ENCODE results near the gene UCK1. TPM values are rescaled to one million over a fixed set of nuclear protein-coding genes. Genes with fewer than 3 reads are reported as not detected.
"Not testable (repeated sequence)": the region's sequence is repeated elsewhere in the genome, so short reads cannot be mapped to it uniquely, and the experiment has no call there.

UCK1 gene
- total RNA-seq, 1 donor from 2014 or later = 32.4 TPM

DNA sequence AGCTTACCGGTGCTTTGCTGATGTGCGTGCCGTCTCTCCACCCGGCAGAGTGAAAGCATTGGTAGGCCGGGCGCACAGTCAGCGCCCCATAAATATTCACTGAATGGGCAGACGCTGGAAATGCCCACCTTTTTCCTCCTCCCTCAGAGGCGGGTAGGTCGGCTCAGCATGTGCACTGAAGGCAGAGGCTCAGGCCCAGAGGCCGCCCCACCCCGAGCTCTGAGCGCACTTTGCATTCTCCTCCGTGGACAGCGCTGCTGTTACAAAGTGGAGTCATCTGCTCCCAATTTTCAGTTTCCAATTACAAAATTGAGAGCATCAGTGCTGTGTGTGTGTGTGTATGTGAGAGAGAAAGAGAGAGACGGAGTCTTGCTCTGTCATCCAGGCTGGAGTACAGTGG, 10.6 kb downstream of the UCK1 start:
- H3K4me3 Mint-ChIP-seq (ENCODE audit: low read depth) = no peak overlapping the region
- no peak for DNase-seq (ENCODE audit: low spot score, unreplicated experiment)
- H3K9me3 Mint-ChIP-seq (ENCODE audit: low read depth) = no peaks in the 10 kb centered on the region
- peaks cover 14% of the 10 kb centered on the region for H3K36me3 Mint-ChIP-seq (ENCODE audit: insufficient read depth)
- H3K27ac Mint-ChIP-seq = no peak overlapping the region
- TF ChIP-seq, protein P1, sequence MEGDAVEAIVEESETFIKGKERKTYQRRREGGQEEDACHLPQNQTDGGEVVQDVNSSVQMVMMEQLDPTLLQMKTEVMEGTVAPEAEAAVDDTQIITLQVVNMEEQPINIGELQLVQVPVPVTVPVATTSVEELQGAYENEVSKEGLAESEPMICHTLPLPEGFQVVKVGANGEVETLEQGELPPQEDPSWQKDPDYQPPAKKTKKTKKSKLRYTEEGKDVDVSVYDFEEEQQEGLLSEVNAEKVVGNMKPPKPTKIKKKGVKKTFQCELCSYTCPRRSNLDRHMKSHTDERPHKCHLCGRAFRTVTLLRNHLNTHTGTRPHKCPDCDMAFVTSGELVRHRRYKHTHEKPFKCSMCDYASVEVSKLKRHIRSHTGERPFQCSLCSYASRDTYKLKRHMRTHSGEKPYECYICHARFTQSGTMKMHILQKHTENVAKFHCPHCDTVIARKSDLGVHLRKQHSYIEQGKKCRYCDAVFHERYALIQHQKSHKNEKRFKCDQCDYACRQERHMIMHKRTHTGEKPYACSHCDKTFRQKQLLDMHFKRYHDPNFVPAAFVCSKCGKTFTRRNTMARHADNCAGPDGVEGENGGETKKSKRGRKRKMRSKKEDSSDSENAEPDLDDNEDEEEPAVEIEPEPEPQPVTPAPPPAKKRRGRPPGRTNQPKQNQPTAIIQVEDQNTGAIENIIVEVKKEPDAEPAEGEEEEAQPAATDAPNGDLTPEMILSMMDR (IDR thresholded peaks at IDR 0.05; ENCODE audit: unreplicated experiment) = no peak
- no peaks in the 10 kb centered on the region for H3K4me1 Mint-ChIP-seq (ENCODE audit: low read depth)
- H3K27me3 Mint-ChIP-seq = no peaks in the 10 kb centered on the region

DNA sequence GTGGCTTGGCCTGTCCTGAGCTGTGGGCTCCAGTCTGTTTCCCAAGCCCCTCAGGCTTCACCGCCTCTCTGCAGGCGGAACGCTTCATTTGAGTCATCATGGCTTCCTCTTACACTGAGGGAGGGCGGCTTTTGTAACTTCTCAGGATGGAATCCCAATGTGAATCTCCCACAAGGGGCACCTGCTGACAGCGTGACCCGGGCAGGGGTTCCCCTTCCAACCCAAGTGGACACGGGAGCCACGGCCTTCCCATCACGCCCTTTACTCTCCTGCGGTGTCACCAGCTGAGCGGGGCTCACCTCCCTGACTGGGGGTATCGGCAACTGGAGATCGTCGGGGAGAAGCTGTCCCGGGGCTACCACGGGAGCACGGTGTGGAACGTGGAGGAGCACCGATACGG, 12.5 kb downstream of the UCK1 start:
- Mint-ChIP-seq H3K4me3 (ENCODE audit: low read depth) (no peak overlapping the region), H3K36me3 (ENCODE audit: insufficient read depth) (peaks cover 13% of the 10 kb centered on the region), H3K4me1 (ENCODE audit: low read depth) (no peaks in the 10 kb centered on the region), H3K9me3 (ENCODE audit: low read depth) (no peaks in the 10 kb centered on the region), H3K27ac (no peak overlapping the region), H3K27me3 (no peaks in the 10 kb centered on the region)
- no peak for DNase-seq (ENCODE audit: low spot score, unreplicated experiment)
- TF ChIP-seq, protein P1 (IDR thresholded peaks at IDR 0.05; ENCODE audit: unreplicated experiment) = no peak

DNA sequence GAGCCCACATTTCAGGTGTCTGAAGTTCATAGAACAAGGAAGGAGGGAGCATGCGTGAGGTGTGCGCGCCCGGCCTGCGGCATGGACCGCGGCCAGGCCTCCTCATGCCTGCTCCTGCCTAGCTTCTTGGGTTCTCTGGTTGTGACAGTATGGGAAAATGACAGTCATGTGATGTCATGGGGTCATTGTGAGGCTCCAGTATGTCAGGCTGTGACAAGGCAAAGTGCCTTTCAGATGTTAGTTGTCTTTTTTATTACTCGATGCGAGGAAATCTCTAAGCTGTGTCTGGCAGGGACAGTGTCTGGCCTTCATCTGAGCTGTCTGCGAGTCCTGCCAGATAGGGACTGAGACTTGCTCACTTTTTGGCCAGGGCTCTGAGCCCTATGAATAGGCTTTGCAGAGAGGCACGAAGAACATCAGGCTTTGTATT, 13.3 kb downstream of the UCK1 start:
- Mint-ChIP-seq H3K27me3 (no peaks in the 10 kb centered on the region), H3K9me3 (ENCODE audit: low read depth) (no peaks in the 10 kb centered on the region), H3K27ac (no peak overlapping the region), H3K36me3 (ENCODE audit: insufficient read depth) (peaks cover 13% of the 10 kb centered on the region), H3K4me1 (ENCODE audit: low read depth) (no peaks in the 10 kb centered on the region), H3K4me3 (ENCODE audit: low read depth) (no peak overlapping the region)
- no peak for DNase-seq (ENCODE audit: low spot score, unreplicated experiment)
- TF ChIP-seq, protein P1 (IDR thresholded peaks at IDR 0.05; ENCODE audit: unreplicated experiment) = no peak

DNA sequence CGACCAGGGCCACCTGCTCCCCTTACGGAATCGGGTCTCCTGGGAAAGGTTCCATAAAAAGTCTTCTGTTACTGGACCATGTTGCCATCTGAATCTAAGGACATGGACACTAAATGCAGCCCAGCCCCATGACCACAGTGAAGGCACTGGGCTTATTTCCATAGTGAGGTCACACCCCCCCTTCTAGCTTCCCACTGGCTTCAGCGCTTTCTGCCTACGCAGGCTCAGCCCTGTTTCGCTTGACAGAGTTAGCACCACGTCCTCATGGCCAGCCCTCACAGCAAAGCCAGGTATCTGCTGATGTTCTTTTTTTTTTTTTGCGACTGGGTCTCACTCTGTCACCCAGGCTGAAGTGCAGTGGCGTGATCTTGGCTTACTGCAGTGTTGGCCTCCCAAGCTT, 14.1 kb downstream of the UCK1 start:
- peaks cover 15% of the 10 kb centered on the region for H3K36me3 Mint-ChIP-seq (ENCODE audit: insufficient read depth)
- TF ChIP-seq, protein P1 (IDR thresholded peaks at IDR 0.05; ENCODE audit: unreplicated experiment) = no peak
- no peaks in the 10 kb centered on the region for H3K27me3 Mint-ChIP-seq
- no peaks in the 10 kb centered on the region for H3K9me3 Mint-ChIP-seq (ENCODE audit: low read depth)
- no peaks in the 10 kb centered on the region for H3K4me1 Mint-ChIP-seq (ENCODE audit: low read depth)
- H3K4me3 Mint-ChIP-seq (ENCODE audit: low read depth) = no peak overlapping the region
- no peak overlapping the region for H3K27ac Mint-ChIP-seq
- no peak for DNase-seq (ENCODE audit: low spot score, unreplicated experiment)

DNA sequence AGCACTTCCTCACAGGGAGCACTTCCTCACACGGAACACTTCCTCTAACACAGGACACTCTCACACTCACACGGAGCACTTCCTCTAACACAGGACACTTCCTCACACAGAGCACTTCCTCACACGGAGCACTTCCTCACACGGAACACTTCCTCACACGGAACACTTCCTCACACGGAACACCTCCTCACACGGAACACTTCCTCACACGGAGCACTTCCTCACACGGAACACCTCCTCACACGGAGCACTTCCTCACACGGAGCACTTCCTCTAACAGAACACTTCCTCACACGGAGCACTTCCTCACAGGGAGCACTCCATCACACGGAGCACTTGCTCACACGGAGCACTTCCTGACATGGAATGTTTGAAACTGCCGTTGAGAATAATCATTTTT, 15.0 kb downstream of the UCK1 start:
- TF ChIP-seq, protein P1 (IDR thresholded peaks at IDR 0.05; ENCODE audit: unreplicated experiment) = no peak
- DNase-seq (ENCODE audit: low spot score, unreplicated experiment) = no peak
- H3K27me3 Mint-ChIP-seq = no peaks in the 10 kb centered on the region
- peaks cover 20% of the 10 kb centered on the region for H3K36me3 Mint-ChIP-seq (ENCODE audit: insufficient read depth)
- H3K4me1 Mint-ChIP-seq (ENCODE audit: low read depth) = no peaks in the 10 kb centered on the region
- no peaks in the 10 kb centered on the region for H3K9me3 Mint-ChIP-seq (ENCODE audit: low read depth)
- H3K27ac Mint-ChIP-seq = no peak overlapping the region
- H3K4me3 Mint-ChIP-seq (ENCODE audit: low read depth) = no peak overlapping the region

DNA sequence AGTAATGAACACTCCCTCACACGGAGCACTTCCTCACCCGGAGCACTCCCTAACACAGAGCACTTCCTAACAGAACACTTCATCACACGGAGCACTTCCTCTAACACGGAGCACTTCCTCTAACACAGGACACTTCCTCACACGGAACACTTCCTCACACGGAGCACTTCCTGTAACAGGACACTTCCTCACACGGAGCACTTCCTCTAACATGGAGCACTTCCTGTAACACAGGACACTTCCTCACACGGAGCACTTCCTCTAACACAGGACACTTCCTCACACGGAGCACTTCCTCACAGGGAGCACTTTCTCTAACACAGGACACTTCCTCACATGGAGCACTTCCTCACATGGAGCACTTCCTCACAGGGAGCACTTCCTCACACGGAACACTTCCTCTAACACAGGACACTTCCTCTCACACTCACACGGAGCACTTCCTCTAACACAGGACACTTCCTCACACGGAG, 15.5 kb downstream of the UCK1 start:
- DNase-seq (ENCODE audit: low spot score, unreplicated experiment); H3K4me1 Mint-ChIP-seq (ENCODE audit: low read depth); H3K27ac Mint-ChIP-seq; H3K27me3 Mint-ChIP-seq; H3K4me3 Mint-ChIP-seq (ENCODE audit: low read depth); H3K9me3 Mint-ChIP-seq (ENCODE audit: low read depth): not testable (repeated sequence)
- H3K36me3 Mint-ChIP-seq (ENCODE audit: insufficient read depth) = peaks cover 24% of the 10 kb centered on the region

All from progenitor cell of endocrine pancreas (in vitro differentiated cells).